ENCODE measurements around the gene ZNF831. TPM values are rescaled to one million over a fixed set of nuclear protein-coding genes. Genes with fewer than 3 reads are reported as not detected.

ZNF831 gene
- total and polyA plus RNA-seq, 10 of the 15 experiments (the other 5 are each of a cell fraction or from before 2014, with no cell fraction given) = 0.01 to 0.97 (median 0.23) TPM

DNA sequence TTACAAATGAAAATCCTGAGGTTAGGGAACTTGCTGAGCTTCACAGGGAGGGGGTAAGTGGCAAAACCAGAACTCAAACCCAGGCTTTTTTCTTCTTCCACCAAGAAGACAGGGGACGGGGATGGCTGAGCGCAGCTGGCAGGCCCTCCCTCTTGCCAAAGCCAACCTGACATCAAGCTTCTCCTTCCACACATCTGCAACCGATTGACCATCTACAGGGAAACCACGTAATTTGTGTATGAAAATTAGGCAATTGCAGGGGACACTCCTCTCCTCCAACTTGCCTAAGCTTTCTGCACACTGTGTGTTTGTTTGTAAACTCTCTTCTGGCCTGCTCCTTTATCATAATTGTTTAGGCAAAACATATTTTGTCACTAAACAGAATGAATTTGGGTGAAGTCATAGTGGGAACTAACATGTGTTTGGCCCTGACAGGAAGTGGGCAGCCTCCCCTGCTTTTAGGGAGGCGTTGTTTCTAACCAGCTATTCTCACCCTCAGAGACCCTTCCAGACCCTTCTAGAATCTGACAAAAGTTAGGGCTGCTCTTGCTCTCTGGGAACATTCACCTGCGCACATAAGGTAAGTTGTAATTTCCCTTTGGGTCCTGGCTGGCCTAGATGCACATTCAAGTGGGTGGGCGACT is 18.9 kb downstream of the ZNF831 start:
- Histone ChIP-seq H3K9ac (ENCODE audit: control insufficient read depth, insufficient read depth, low read length) (no peak overlapping the region), H3K4me1 (ENCODE audit: control insufficient read depth, insufficient read depth, low read length) (no peaks in the 10 kb centered on the region; the same call in 1 of the 2 replicates), H3K4me2 (ENCODE audit: control insufficient read depth, insufficient read depth) (no peak overlapping the region), H3K4me3 (no peak overlapping the region), H3K36me3 (ENCODE audit: control insufficient read depth in 2 of 2, insufficient read depth in 2 of 2, low read length in 1 of 2) (no peaks in the 10 kb centered on the region), H3K9me3 (replicated peaks; ENCODE audit: control insufficient read depth, insufficient read depth, low read length) (no peaks in the 10 kb centered on the region), H4K20me1 (ENCODE audit: control insufficient read depth, insufficient read depth) (no peaks in the 10 kb centered on the region), H2AFZ (ENCODE audit: control insufficient read depth, low read depth, low read length) (no peak overlapping the region), H3K27ac (ENCODE audit: control insufficient read depth, insufficient read depth) (no peak overlapping the region), H3K79me2 (ENCODE audit: control insufficient read depth, insufficient read depth, low read length) (no peaks in the 10 kb centered on the region), H3K27me3 (replicated peaks in 1 of 2; ENCODE audit: control insufficient read depth in 2 of 2, insufficient read depth in 2 of 2, low read length in 1 of 2) (no peaks in the 10 kb centered on the region; a peak in 2 of 4 replicates)
- FAIRE-seq = no peak
- in situ Hi-C loops (cut with MboI) (no loop called here), intact Hi-C loops (cut with micrococcal nuclease; ENCODE audit: unreplicated experiment) (no loop called here)
- ChIA-PET RAD21 (ENCODE audit: unreplicated experiment) (no interaction called here), POLR2A (no interaction called here), SMC1A (ENCODE audit: uncharacterized antibody, unreplicated experiment) (no interaction called here), CTCF (interaction anchor here (0.9 to 1.2 kb wide), 2 partner anchors 9 to 95 kb away, joined by 3 to 4 read pairs; no protein-coding TSS in a partner anchor)
- no TSS peak for BruUV-seq (replicated peaks)
- 12% methylated on average over 7 of the region's 7 CpGs for WGBS (ENCODE audit: insufficient coverage, insufficient replicate concordance, low lambda C conversion rate, missing lambda C conversion rate)
- no peak for TF ChIP-seq JUND (IDR thresholded peaks at IDR 0.05; ENCODE audit: low read depth, low read length)
- TF ChIP-seq, protein P1, sequence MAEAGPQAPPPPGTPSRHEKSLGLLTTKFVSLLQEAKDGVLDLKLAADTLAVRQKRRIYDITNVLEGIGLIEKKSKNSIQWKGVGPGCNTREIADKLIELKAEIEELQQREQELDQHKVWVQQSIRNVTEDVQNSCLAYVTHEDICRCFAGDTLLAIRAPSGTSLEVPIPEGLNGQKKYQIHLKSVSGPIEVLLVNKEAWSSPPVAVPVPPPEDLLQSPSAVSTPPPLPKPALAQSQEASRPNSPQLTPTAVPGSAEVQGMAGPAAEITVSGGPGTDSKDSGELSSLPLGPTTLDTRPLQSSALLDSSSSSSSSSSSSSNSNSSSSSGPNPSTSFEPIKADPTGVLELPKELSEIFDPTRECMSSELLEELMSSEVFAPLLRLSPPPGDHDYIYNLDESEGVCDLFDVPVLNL (IDR thresholded peaks at IDR 0.05; ENCODE audit: low read depth, low read length) = no peak
- no peak for TF ChIP-seq SREBF2 (IDR thresholded peaks at IDR 0.05; ENCODE audit: low read length)
- DNase-seq (ENCODE audit: low read depth, low spot score) = no peak
- no peak for ATAC-seq

- no TSS peak for BruUV-seq (replicated peaks)
- Histone ChIP-seq H3K27ac (ENCODE audit: control insufficient read depth, insufficient read depth) (no peak overlapping the region), H2AFZ (ENCODE audit: control insufficient read depth, low read depth, low read length) (no peak overlapping the region), H3K9me3 (replicated peaks; ENCODE audit: control insufficient read depth, insufficient read depth, low read length) (no peaks in the 10 kb centered on the region), H3K4me2 (ENCODE audit: control insufficient read depth, insufficient read depth) (no peak overlapping the region), H3K4me3 (no peak overlapping the region), H4K20me1 (ENCODE audit: control insufficient read depth, insufficient read depth) (no peaks in the 10 kb centered on the region), H3K79me2 (ENCODE audit: control insufficient read depth, insufficient read depth, low read length) (no peaks in the 10 kb centered on the region), H3K36me3 (ENCODE audit: control insufficient read depth in 2 of 2, insufficient read depth in 2 of 2, low read length in 1 of 2) (no peaks in the 10 kb centered on the region), H3K9ac (ENCODE audit: control insufficient read depth, insufficient read depth, low read length) (no peak overlapping the region), H3K27me3 (replicated peaks in 1 of 2; ENCODE audit: control insufficient read depth in 2 of 2, insufficient read depth in 2 of 2, low read length in 1 of 2) (no peaks in the 10 kb centered on the region; a peak in 2 of 4 replicates), H3K4me1 (ENCODE audit: control insufficient read depth, insufficient read depth, low read length) (no peaks in the 10 kb centered on the region; the same call in 1 of the 2 replicates)
- CTCF ChIA-PET = no interaction called here
- DNase-seq (ENCODE audit: low read depth, low spot score) = no peak
- no peak for ATAC-seq
- TF ChIP-seq, protein P2, sequence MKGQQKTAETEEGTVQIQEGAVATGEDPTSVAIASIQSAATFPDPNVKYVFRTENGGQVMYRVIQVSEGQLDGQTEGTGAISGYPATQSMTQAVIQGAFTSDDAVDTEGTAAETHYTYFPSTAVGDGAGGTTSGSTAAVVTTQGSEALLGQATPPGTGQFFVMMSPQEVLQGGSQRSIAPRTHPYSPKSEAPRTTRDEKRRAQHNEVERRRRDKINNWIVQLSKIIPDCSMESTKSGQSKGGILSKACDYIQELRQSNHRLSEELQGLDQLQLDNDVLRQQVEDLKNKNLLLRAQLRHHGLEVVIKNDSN (IDR thresholded peaks at IDR 0.05; ENCODE audit: borderline replicate concordance, extremely low read length, insufficient read depth, low read depth, low read length) = no peak
- no peak for TF ChIP-seq HDAC2 (IDR thresholded peaks at IDR 0.05)
- TF ChIP-seq TCF7 (IDR thresholded peaks at IDR 0.05; ENCODE audit: borderline replicate concordance) = no peak
- no peak for TF ChIP-seq MEF2A (IDR thresholded peaks at IDR 0.05; ENCODE audit: insufficient read depth, low read depth, low read length)
- TF ChIP-seq IKZF1 (conservative IDR thresholded peaks at IDR 0.05) = no peak
- TF ChIP-seq JUND (IDR thresholded peaks at IDR 0.05; ENCODE audit: low read depth, low read length) = no peak
- no peak for TF ChIP-seq NFIC (IDR thresholded peaks at IDR 0.05; ENCODE audit: low read depth, low read length)
- TF ChIP-seq PKNOX1 (IDR thresholded peaks at IDR 0.05) = no peak
- TF ChIP-seq BACH1 (IDR thresholded peaks at IDR 0.05; ENCODE audit: borderline replicate concordance) = no peak
- no peak for TF ChIP-seq SIX5 (IDR thresholded peaks at IDR 0.05; ENCODE audit: low read depth, low read length, severe bottlenecking)
- no peak for TF ChIP-seq ASH2L (IDR thresholded peaks at IDR 0.05; ENCODE audit: borderline replicate concordance, low read depth)
- TF ChIP-seq SUPT20H (IDR thresholded peaks at IDR 0.05; ENCODE audit: borderline replicate concordance, control insufficient read depth, low read depth, low read length) = no peak
- TF ChIP-seq SIN3A (IDR thresholded peaks at IDR 0.05; ENCODE audit: low read depth, low read length) = no peak
- TF ChIP-seq ZNF274 (IDR thresholded peaks at IDR 0.05; ENCODE audit: insufficient read depth, insufficient read length) = no peak
- POLR2A ChIA-PET = no interaction called here
- SMC1A ChIA-PET (ENCODE audit: uncharacterized antibody, unreplicated experiment) = no interaction called here
- intact Hi-C loops (cut with micrococcal nuclease; ENCODE audit: unreplicated experiment) (no loop called here), in situ Hi-C loops (cut with MboI) (no loop called here)
- RAD21 ChIA-PET (ENCODE audit: unreplicated experiment) = no interaction called here
- FAIRE-seq = no peak
These were observed 20.1 kb downstream of the ZNF831 start for GRCh38 chr20:59183751-59184150.

Measured in GM12878 (cell line).